Neuron (in vitro differentiated cells): ENCODE results near the gene ASTN1.

Experiments used
- H2AFZ ChIP-seq: one replicate; pipeline ENCODE4 v1.6.1; 2013; ENCODE audit warnings: low read depth, mild to moderate bottlenecking, inconsistent platforms, low read length, moderate library complexity
- H3K27me3 ChIP-seq: one replicate; pipeline ENCODE4 v1.6.1; 2013; ENCODE audit warnings: low read length; ENCODE audit not compliant: insufficient read depth
- H3K36me3 ChIP-seq: one replicate; pipeline ENCODE4 v1.6.1; 2013; ENCODE audit warnings: low read length; ENCODE audit not compliant: insufficient read depth
- H3K4me1 ChIP-seq: one replicate; pipeline ENCODE4 v1.6.1; 2013; ENCODE audit warnings: low read length; ENCODE audit not compliant: insufficient read depth
- H3K4me3 ChIP-seq: 2 replicates; pipeline ENCODE4 v1.5.1; 2013; ENCODE audit warnings: mild to moderate bottlenecking, low read length, moderate library complexity
- H3K9me3 ChIP-seq: one replicate; pipeline ENCODE4 v1.6.1; 2013; ENCODE audit warnings: low read length

The ASTN1 gene

GRCh38 chr1:176811511-176812288, 352.8 kb downstream of the ASTN1 start:
- no peaks in the 10 kb centered on the region for H3K36me3 ChIP-seq
- H3K9me3 ChIP-seq, result no peaks in the 10 kb centered on the region
- no peak overlapping the region for H2AFZ ChIP-seq
- peaks cover 3% of the 10 kb centered on the region for H3K4me1 ChIP-seq
- H3K4me3 ChIP-seq, result no peak overlapping the region
- H3K27me3 ChIP-seq, result no peaks in the 10 kb centered on the region

DNA sequence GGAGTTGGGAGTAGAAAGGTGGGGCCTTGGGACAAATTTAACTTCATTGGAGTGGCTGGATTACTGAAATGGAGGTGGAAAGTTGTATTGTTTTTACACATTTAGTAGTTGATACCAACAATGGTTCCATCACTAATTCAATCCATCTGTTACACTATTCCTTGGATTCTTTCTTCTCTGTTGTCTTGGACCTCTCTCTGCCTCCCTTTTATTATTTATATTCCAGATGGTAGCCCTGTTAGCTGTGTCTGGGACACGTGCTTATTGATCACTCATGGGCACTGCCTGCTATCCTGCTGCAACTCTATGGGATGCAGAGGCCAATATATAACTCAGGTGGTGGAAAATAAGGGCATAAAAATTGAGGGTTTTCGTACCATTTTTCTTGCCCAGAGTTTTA, 355.2 kb downstream of the ASTN1 start:
- Histone ChIP-seq H2AFZ (no peak overlapping the region), H3K27me3 (no peaks in the 10 kb centered on the region), H3K4me3 (no peak overlapping the region), H3K36me3 (no peaks in the 10 kb centered on the region), H3K9me3 (no peaks in the 10 kb centered on the region), H3K4me1 (peaks cover 3% of the 10 kb centered on the region)
